NCI-H2029 (cell line): ENCODE measurements around the gene ADM2.

Experiments
- DNase-seq: peaks from one replicate; lab custom pipeline; 2025; lab: John Stamatoyannopoulos, UW

The ADM2 gene

GRCh38 chr22:50485221-50486131 lies 4.1 kb downstream of the ADM2 start:
- no peak for DNase-seq

- DNase-seq = no peak
These were observed 5.4 kb downstream of the ADM2 start, which contains the start of gene MIOX for GRCh38 chr22:50486561-50487289. MIOX (plus strand) TSS chr22:50486859; CDS start chr22:50486898, 39 bp downstream.

- no peak for DNase-seq
These were observed 6.1 kb downstream of the ADM2 start for GRCh38 chr22:50487290-50488005.

DNA sequence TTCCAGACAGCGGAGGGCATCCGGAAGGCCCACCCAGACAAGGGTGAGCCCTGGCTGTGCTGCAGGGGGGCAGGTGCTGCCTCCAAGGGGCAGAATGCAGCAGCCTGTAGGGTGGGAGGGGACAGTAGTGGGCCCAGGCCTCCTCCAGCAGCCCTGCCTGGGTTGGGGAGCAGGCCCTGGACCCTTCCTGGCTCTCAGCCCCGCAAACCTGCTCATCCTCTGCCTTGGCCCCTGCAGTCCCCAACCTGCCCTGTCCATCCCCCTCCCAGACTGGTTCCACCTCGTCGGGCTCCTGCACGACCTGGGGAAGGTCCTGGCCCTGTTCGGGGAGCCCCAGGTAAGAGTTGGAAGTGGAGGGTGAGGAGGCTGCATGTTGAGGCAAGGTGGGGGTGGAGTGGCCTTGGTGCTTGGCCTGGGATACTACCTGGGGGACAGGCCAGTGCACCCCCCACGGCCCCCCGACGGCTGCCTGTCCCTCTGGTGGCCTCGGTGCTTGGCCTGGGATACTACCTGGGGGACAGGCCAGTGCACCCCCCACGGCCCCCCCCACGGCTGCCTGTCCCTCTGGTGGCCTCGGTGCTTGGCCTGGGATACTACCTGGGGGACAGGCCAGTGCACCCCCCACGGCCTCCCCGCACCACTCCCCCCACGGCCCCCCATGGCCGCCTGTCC lies 6.8 kb downstream of the ADM2 start:
- no peak for DNase-seq

DNA sequence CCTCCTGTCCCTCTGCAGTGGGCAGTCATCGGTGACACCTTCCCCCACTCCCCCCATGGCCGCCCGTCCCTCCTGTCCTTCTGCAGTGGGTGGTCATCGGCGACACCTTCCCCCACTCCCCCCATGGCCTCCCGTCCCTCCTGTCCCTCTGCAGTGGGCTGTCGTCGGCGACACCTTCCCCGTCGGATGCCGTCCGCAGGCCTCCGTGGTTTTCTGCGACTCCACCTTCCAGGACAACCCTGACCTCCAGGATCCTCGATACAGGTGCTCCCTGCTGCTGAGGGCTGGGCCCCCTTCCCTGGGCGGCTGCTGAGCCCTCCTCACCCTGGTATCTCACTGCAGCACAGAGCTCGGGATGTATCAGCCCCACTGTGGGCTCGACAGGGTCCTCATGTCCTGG lies 7.5 kb downstream of the ADM2 start:
- DNase-seq = no peak

DNA sequence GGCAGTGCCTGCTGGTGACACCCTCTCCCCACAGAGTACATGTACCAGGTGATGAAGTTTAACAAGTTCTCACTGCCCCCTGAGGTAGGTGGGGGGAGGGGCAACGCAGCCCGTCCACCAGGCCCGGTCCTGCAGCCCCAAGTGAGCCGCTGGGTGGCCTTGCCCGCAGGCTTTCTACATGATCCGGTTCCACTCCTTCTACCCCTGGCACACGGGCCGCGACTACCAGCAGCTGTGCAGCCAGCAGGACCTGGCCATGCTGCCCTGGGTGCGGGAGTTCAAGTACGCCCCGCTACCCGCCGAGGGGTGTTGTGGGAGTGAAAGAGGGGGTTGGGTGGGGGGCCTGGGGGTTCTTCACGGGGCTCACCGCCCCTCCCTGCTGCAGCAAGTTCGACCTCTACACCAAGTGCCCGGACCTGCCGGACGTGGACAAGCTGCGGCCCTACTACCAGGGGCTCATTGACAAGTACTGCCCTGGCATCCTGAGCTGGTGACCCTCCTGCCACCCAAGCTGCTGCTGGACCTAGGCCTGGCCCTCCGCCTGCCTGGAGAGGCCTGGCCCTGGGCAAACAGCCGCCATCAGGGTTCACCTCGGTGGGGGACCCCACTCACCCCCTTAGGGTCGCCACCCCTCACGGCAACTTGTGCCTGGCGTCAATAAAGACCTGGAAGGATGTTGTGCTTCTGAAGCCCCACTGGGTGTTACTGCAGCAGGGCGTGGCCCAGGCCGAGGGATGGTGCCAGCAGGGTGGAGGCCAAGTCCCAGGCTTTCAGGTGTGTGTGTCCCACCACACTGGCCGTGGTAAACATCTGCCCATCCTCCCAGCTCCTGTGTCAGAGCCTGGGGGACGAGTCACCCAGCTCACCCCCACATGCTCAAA lies 8.3 kb downstream of the ADM2 start:
- no peak for DNase-seq

DNA sequence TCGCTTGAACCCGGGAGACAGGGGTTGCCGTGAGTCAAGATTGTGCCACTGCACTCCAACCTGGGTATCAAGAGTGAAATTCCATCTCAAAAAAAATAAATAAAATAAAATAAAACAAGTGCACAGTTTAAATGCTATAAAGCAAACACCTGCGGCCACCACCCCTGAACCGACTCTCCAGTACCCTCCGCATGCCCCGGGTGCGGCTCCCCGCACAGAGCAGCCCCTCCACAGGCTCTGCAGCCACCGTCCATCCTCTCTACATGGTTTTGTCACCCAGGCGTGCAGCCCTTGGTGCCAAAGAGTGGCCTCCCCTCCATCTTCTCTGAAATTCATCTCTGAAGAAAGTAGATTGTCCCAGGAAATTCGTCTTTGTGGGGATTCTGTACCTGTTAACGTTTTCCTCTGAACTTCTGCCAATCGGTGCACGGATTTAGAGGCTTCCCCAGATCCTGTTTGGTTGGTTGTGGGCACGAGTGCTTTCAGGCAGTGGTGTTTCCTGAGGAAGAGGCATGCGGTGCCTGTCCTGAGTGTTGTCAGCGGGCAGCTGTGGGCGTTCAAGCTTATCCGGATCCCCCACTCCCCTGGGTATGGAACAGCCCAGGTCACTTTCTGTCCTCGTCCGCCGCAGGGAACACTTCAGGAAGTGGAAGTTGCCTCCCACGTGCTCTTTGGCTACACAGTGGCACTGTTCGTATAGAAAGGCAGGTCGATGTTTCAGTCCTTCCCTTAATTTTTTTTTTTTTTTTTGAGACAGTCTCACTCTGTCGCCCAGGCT lies 9.4 kb downstream of the ADM2 start:
- DNase-seq = no peak

- no peak for DNase-seq
These were observed 15.8 kb downstream of the ADM2 start for GRCh38 chr22:50497093-50497492.

DNA sequence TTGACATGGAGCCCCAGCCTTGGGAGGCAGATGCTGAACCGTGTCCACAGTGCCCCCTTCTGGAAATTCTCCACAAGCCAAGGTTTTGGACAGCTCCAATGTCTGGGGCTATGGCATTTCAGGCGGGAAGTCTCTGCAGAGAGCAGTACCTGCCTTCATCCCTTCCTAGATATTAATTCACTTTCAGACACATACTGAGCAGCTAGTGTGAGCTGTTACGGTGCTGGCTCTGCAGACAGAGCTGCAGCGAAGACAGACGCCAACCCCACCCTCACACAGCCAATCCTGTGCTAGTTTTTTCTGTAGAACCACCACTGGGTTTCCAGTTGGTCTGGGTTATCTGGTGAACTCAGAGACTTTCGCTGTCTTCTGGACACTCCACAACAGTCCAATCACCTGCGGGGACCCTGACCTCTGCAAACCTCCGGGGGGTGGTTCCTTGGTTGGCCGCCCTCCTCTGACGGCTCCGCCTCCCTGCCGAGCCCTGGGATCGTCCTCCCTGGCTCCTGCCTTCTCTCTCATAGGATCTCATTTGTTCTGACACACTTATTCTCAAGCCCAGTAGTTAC lies 17.1 kb downstream of the ADM2 start:
- no peak for DNase-seq

DNA sequence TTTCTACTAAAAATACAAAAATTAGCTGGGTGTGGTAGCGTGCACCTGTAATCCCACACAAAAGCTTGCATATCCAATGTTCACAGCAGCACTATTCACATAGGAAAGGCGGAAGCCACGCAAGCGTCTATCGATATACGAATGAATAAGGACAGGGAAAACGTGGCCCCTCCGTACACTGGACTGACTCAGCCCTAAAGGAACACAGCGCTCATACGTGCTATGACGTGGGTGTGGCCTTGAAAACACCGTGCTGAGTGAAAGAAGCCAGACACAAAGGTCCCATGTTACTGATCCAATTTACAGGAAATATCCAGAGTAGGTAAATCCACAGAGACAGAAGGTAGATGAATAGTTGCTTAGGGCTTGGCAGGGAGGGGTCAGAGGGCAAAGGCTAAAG lies 19.1 kb downstream of the ADM2 start:
- no peak for DNase-seq

- no peak for DNase-seq
These were observed 20.8 kb downstream of the ADM2 start for GRCh38 chr22:50502096-50502495.

- no peak for DNase-seq
These were observed 21.5 kb downstream of the ADM2 start for GRCh38 chr22:50502628-50503474.

DNA sequence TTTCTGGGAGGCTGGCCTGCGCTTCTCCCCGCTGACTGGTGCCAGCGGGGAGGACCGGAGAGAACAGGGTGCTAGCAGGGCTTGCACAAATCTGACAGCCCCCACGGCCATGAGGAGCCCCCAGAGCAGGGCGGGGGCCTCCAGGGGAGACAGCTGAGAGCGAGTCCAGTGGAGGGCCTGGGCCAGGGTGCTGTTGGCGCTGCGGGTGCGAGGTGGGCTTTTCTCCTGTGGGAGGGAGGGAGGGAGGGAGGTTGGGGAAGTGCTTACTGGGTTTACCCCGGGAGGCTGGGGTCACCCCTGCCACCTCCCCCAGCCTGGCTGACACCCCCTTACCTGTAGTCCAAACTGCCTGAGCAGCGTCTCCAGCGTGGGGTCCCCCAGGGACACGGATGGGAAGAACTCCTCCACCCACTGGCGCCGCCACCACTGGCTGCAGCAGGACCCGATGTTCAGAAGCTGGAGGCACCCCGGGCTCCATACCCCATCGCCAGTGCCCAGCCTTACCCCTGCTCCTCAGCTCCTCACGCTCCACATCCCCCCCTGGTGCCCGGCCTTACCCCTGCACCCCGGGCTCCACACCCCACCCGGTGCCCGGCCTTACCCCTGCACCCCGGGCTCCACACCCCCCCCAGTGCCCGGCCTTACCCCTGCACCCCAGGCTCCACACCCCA lies 22.3 kb downstream of the ADM2 start:
- DNase-seq = no peak

DNA sequence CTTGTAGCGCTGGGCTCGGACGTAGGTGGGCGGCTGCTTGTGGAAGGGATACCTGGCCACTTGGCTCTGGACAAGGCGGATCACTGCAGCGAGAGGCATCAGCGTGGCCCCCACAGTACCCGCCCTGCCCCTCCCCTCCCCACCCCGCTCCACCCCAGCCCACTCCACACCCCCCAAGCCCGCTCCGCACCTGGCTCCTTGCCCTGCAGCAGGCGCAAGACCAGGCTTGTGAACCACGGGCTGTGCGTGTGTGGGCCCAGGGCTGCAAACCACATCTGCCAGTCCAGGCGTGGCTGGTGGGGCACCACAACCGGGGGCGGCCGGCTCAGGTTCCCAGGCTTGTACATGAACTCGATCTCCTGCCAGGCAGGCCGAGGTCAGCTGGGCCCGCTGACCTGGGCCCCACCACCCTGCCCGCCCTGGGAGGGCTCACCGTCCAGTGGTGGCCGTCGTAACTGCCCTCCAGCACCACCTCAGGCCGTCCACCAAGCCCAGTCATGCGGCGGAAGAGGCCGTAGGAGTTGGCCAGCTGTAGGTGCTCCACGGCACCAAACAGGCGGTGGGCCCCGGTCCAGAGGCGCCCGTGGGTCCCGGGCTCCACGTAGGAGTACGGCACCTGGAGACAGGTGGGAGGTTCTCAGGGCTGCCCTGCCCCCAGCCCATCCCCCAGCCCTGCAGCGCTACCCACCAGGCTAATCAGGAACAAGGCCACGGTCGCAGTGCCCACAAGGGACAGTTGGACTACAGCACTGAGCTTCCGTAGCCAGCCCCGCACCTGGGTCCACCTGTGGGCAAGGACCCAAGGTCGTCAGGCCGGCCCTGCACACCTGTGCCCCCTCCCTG lies 23.2 kb downstream of the ADM2 start:
- no peak for DNase-seq

GRCh38 chr22:50505276-50505775 lies 24.0 kb downstream of the ADM2 start:
- no peak for DNase-seq

GRCh38 chr22:50505776-50506610 lies 24.6 kb downstream of the ADM2 start:
- no peak for DNase-seq
